ENCODE results near the gene SSC5D.

SSC5D gene

DNA sequence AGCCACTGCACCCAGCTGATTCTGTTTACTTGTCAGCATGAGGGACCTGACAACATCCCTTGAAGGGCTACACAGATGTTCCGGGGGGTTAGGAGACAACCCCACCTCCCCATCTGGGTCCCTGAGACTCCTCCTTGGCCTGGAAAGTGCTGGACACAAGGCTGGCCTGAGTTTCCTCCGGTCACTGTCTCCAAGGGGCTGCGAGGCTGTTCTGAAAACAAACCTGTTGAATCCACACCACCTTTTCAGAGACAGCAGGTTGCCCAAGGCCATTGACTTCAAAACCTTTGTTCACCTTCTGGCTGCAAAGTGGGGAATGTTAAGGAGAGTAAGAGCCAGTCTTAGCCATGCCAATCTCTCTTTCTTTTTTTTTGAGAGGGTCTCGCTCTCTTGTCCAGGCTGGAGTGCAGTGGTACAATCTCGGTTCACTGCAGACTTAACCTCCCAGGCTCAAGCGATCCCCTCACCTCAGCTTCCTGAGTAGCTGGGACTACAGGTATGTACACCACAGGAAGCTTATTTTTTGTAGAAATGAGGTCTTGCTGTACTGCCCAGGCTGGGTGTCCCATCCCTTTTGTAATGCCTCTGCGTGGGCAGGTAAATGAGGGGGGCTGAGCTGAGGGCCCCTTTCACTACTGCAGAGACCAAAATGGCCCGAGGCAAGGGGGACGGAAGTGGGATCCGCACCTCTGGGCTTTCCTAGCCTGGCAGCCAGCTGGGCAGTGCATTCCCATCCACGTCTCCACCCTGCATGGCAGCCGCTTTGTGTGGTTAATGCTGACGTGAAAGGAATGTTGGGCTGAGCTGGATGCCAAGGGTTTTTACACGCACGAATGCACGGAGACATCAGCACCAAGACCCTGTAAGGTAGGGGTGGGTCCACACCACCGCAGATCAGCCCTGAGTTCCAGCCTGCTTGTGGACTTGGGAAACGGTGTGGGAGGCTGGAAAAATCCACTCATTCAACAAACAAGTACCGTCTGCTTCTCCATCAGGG lies 13.7 kb upstream of the SSC5D start:
- DNase-seq: no peak

DNA sequence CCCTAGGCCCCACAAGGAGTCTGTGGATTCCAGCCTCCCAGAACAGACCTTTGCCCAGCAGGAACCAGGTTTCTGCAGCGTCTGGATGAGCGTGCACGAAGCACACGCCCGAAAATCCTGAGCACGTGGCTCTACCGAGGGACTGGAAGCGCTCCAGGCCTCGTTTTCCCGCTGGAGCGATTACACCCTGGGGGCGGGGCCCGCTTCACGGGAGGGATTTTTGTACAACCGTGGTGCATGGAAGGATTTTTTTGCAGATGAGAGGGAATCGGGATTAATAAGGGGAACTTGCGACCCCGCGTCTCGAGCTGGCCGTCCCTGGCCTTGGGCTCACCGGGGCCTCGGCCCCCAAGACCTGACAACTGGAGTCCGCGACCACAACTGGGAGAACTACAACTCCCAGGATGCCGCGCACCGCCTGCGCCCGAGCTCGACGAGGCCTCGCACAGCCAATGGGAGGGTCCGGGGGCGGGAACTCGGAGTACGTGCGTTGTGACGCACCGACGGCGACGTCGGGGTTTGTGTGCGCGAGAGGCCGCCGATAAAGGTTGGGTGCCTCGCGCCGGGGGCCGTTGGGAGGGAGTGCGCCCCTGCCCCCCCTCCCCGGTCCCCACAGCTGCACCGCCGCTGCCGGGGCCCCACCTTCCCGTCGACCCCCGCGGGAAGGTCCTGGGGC lies 12.0 kb upstream of the SSC5D start, which contains the start of gene ZNF628:
ZNF628 (plus strand) TSS at position 518 of the 676 bp plus-strand sequence. CDS start 3,294 bp downstream, outside the sequence.
- DNase-seq: peak; percentile 98

DNA sequence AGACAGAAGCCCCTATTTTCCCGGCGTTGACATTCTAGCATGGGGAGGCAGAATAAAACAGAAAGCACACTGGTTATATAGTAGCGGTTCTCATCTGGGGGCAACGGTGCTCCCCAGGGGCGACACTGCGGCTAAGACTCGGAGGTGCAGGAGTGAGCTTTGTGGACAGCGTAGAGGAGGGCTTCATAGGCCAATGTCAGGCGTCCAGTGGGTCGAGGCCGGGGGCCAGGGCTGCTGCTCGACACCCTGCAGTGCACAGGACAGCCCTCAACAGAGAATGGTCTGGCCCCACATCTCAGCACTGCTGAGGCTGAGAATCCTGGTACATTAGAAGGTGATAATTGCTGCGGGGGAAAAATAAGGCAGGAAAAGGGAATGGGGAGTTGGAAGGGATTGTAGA lies 10.3 kb upstream of the SSC5D start:
- DNase-seq: no peak

DNA sequence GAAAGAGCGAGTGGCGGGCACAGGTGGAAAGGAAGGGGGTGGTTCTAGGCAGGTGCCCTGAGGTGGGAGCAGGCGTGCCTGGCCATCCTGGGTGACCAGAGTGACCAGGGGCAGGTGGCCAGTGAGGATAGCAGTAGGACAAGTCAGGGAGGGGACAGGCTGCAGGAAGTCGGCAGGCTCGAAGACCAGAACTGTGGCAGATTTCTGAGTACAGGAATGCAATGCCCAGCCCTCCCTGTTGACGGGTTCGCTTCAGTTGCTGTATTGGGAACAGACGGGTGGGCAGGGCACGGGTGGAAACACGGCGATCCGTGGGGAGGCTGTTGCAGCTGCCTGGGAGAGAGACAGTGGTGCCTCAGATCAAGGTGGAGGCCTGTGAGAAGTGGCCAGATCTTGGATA lies 9.9 kb upstream of the SSC5D start:
- DNase-seq: no peak

DNA sequence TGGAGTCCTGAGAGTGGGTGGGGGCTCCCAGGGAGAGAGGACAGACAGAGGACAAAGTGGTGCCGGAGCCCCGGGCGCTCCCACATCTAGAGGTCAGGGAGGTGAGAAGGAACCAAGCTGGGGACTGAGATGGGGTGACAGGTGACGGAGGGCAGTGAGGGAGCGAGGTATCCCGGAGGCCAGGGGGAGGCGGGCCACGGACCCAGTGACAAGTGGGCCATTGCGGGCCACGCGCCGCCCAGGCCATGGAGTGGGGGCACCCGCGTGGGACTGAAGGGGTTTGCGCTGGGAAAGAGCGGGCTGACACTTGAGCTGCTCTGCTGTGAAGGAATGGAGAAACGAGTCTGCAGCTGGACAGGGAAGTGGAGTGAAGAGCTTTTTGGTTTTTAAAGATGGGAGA lies 9.2 kb upstream of the SSC5D start:
- DNase-seq: no peak

DNA sequence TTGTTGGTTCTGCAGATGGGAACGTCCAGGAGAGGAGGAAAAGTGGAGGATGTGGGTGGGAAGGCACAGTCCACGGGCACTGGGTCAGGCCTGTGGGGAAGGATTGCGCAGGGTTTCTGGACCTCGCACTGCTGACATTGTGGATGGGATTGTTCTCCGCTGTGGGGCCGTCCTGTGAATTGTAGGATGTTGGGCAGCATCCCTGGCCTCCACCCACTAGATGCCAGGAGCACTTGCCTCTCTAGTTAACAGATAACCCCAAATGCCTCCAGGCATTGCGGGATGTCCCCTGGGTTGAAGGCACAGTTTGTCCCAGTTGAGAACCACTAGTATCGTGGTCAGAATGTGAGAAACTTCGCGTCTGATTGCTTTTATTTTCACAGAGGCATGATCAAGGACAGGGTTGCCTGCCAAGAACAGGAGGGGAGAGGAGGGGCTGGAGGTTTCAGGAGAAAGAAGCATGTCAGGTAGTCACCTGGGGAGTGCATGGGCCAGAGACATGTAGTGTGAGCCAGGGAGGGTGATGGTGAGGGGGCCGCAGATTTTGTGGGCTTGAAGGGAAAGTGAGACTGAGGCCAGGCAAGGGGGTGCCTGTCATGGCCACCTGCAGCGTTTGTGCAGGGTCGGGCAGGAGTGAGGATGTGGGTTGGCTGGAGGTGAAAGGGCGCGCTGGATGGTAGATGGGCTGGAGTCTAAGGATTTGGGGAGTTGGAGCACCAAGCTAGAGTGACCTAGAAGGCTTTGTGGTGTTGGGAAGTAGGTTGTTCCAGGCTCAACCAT lies 8.6 kb upstream of the SSC5D start:
- DNase-seq: no peak

DNA sequence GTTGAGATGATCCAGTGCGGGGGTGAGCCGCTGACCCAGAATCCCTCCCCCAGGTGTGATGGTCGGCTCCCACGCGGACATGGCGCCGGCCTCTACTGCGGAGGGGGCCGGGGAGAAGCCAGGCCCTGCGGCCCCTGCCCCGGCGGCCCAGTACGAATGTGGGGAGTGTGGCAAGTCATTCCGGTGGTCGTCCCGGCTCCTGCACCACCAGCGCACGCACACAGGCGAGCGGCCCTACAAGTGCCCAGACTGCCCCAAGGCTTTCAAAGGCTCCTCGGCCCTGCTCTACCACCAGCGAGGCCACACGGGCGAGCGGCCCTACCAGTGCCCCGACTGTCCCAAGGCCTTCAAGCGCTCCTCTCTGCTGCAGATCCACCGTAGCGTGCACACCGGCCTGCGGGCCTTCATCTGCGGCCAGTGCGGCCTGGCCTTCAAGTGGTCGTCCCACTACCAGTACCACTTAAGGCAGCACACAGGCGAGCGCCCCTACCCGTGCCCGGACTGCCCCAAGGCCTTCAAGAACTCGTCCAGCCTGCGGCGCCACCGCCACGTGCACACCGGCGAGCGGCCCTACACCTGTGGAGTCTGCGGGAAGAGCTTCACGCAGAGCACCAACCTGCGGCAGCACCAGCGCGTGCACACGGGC lies 7.0 kb upstream of the SSC5D start:
- DNase-seq: no peak

DNA sequence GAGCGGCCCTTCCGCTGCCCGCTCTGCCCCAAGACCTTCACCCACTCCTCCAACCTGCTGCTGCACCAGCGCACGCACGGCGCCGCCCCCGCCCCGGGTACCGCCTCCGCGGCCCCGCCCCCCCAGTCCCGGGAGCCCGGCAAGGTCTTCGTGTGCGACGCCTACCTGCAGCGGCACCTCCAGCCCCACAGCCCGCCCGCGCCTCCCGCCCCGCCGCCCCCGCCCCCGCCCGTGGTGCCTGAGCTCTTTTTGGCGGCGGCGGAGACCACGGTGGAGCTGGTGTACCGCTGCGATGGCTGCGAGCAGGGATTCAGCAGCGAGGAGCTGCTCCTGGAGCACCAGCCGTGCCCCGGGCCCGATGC lies 6.5 kb upstream of the SSC5D start:
- no peak for DNase-seq

DNA sequence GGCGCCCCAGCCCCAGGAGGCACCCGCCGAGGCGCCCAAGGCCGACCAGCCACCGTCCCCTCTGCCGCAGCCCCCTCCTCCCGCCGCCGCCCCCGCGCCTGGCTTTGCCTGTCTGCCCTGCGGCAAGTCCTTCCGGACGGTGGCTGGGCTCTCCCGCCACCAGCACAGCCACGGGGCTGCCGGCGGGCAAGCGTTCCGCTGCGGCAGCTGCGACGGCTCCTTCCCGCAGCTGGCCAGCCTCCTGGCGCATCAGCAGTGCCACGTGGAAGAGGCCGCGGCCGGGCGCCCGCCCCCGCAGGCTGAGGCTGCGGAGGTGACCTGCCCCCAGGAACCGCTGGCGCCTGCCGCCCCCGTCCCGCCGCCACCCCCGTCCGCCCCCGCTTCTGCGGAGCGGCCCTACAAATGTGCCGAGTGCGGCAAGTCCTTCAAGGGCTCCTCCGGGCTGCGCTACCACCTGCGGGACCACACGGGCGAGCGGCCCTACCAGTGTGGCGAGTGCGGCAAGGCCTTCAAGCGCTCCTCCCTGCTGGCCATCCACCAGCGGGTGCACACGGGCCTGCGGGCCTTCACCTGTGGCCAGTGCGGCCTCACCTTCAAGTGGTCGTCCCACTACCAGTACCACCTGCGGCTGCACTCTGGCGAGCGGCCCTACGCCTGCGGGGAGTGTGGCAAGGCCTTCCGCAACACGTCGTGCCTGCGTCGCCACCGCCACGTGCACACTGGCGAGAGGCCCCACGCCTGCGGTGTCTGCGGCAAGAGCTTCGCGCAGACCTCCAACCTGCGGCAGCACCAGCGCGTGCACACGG lies 5.9 kb upstream of the SSC5D start:
- DNase-seq: no peak

DNA sequence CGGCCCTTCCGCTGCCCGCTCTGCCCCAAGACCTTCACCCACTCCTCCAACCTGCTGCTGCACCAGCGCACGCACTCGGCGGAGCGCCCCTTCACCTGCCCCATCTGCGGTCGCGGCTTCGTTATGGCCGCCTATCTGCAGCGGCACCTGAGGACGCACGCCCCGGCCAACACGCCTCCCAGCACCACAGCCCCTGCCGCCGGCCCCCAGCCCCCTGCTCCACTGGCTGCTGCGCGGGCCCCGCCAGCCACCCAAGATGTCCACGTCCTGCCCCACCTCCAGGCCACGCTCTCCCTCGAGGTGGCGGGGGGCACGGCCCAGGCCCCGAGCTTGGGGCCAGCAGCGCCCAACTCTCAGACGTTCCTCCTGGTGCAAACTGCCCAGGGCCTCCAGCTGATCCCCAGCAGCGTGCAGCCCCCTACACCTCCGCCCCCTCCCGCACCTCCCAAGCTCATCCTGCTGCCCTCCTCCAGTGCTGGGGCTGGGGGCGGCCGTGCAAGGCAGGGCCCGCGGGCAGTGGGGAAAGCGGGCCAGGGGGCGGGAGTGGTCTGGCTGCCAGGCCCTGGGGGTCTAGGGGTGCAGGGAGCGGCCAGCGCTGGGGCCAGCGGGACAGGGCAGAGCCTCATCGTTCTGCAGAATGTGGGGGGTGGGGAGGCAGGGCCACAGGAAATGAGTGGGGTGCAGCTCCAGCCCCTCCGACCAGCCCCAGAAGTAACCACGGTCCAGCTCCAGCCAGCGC lies 5.1 kb upstream of the SSC5D start:
- DNase-seq: no peak

DNA sequence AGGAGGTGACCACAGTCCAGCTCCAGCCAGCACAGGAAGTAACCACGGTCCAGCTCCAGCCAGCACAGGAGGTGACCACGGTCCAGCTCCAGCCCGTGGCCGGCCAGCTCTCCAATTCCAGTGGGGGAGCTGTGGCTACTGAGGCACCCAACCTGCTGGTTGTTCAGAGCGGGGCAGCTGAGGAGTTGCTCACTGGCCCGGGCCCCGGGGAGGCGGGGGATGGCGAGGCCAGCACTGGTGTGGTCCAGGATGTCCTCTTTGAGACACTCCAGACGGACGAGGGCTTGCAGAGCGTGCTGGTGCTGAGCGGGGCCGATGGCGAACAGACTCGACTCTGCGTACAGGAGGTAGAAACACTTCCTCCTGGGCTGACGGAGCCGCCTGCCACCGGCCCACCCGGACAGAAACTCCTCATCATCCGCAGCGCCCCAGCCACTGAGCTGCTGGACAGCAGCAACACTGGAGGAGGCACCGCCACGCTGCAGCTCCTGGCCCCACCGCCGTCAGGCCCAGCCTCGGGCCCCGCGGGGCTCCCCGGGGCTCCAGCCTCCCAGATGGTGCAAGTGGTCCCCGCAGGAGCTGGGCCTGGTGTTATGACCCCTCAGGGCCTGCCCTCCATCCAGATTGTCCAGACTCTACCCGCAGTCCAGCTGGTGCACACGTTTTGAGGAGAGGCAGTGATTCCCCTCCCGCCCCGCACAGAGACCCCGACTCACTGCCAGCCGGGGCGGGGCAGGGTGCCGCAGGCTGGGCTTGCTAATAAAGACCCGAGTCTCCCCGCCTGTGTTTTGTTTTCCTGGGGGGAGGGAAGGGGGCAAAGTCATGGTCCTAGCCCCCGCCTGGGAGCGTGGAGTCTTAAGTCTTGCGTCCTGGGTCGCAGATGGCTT lies 4.3 kb upstream of the SSC5D start:
- DNase-seq: no peak

DNA sequence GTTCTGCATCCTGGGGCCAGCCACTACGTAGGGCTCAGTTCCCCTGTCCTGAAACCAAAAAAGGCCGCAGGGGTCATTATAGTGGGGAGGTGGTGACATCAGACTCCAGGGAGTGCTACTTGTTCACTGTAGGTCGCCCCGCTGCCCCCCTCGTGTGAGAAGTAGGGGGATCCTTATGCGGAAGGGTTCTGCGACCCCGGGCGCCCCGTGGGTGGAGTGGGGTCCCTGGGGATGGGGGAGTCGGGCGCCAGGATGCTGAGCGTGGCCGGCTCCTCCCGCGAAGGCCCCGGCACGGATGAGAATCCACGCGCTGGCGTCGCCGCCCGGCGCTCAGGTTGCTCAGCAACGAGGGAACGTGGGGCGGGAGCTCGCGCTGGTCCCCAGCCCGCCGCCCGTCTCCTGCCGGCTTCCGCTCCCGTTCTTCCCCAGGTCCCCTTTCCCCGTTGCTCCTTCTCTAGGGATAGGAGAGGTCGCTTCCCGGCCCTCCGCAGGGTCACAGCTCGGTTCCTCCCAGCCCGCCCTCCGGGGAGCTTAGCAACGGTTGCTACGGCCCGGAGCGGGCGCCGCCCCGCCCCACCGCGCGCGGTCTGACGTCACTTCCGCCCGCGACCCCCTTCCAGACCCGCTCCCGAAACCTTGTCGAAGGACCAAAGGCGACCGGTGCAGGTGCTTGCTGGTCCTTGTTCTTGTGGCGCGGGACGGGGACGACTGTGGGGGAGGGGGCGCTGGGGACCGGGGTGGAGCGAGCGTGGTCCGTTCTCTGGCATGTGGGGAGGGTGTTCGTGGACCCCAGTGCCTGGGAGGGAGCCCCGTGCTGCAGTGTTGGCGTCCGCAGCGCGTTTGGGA lies 3.4 kb upstream of the SSC5D start, which contains the start of gene NAT14:
NAT14 (plus strand) TSS at position 596 of the 846 bp plus-strand sequence. CDS start 521 bp downstream, outside the sequence.
- peak; percentile 28 to 41 for DNase-seq

DNA sequence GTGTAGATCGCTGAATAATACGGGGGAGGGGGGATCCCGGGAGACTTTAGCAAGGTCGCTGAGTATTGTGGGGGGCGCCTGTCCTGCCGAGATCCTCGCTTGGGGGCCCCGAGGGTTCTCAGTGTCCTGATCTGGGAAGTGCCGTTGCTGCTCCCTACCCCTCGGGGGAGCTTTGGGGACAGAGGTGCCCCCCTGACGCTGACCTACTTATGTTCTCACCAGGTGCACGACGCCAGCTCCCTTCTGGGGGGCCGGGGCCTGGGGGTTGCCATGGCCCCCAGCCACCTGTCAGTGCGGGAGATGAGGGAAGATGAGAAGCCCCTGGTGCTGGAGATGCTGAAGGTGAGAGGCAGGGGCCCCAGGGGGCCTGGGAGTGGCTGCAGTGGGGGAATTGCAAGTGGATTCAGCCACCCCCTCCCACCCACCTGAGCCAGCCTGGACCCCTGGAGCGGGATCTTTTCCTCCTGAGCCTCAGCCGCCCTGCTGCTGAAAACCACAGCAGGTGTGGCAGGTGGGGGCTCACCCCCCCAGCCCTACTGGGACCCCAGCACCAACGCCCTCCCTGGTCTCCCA lies 2.7 kb upstream of the SSC5D start:
- DNase-seq: no peak

DNA sequence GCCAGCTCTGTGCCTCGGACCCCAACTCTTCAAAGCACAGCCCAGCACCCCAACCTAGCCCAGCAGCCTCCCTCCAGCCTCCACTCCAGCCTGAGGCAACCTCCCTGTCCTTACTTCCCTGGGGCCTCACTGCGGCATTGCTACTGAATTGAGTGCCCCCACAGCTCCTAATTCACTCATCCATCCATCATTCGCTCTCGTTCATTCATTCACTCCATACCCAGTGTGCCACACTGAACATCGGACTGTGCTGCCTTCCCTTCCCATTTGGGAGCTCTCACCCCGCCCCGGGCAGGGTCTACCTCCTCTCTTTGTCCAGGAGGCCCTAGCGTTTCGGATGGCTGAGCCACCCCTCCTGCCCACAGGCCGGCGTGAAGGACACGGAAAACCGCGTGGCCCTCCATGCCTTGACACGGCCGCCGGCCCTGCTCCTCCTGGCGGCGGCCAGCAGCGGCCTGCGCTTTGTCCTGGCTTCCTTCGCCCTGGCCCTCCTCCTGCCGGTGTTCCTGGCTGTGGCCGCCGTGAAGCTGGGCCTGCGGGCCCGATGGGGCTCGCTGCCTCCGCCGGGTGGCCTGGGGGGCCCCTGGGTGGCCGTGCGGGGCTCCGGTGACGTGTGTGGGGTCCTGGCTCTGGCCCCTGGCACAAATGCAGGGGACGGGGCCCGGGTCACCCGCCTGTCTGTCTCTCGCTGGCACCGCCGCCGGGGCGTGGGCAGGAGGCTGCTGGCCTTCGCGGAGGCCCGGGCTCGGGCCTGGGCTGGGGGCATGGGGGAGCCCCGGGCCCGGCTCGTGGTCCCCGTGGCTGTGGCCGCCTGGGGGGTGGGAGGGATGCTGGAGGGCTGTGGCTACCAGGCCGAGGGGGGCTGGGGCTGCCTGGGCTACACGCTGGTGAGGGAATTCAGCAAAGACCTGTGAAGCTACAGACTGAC lies 1.9 kb upstream of the SSC5D start:
- DNase-seq: no peak

DNA sequence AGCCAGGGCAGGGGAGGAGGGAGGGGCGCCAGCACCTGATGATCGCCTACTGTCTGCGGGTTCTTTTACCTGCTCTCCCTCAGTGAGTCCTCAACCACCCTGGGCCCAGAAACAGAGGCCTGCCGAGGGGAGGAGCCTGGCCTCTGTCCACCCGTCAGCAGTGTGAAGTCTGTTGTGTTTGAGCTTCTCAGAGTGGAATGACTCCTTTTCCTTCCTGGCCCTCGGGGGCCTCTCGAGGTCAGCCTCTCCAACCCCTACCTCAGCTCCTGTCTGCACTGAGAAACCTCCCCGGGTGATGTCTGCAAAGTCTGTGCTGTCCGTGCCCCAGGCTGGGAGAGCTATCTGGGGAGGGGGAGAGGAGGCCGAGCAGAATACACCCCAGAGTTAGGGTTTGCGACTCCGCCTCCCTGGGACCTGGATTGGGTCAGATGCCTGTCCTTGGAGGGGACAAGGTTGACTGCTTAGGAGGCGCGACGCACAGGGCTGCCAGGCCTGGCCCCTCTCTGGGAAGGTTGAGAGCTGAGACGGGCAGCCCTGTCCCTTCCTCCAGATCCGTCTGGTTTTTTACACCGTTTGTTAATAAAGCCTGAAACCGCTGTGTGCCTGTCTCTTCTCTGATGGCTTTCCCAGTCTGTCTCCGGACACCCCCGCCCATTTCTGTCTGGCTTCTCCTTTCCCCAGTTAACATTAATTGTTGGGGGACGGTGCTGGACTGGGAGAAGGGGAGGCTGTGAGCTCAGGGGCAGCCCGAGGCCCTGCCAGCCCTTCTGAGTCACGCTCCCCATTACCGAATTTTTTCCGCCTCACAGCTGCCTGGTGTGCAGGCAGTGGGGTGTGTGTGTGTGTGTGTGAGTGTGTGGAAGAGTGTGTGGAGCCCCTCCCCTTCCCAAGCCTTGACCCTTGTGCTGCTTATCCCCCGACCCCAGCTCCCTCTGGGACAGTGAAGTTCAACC lies 989 bp upstream of the SSC5D start:
- DNase-seq: peak; percentile 53 to 61

Data from activated CD4-positive, alpha-beta T cell treated with anti-CD3 and anti-CD28 coated beads, Interleukin-2, amount 50 U/mL, for 4 hours (primary cell).